GM21737 (cell line): ENCODE data around the gene DYNLL1.
"Not testable (repeated sequence)": the region's sequence is repeated elsewhere in the genome, so short reads cannot be mapped to it uniquely, and the experiment has no call there.

ENCODE experiments used
- ATAC-seq: cut with Tn5 transposase; IDR thresholded peaks from one replicate; pipeline ENCODE4 v1.9.1; 2021; ENCODE audit warnings: mild to moderate bottlenecking, moderate library complexity; ENCODE audit not compliant: unreplicated experiment

The DYNLL1 gene

DNA sequence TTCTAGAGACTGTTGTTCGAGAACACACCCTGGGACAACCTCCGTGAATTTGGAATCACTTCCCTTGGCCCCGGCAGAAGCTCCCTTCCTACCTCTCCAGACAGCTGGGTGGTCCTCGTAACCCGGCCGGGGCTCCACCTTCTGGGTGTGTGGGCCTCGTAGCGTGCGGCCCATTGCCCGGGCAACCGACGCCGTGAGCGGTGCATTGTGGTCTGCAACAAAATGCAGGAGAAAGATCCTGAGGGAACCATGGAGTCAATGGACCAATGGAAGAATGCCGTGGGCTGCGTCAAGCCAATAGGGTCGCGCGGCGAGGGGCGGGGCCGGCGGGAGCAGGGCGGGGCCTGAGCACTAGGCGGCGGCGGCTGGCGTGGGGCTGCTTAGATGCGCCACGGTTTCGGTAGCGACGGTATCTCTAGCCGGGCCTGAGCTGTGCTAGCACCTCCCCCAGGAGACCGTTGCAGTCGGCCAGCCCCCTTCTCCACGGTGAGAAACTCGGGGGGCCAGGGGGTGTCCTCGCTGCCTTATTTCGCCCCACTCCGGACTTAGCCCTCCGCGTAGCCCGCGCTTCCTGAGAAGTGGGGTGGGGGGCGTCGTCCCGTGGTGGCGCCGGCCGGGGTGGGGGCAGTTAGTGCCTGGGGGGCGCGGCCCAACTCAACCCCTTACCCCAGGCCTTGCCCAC lies at the start of gene DYNLL1:
Gene DYNLL1 (plus strand): TSS at position 383 of the 682 bp plus-strand sequence. CDS start 309 bp downstream, outside the sequence.
- peak; percentile 94 for ATAC-seq

DNA sequence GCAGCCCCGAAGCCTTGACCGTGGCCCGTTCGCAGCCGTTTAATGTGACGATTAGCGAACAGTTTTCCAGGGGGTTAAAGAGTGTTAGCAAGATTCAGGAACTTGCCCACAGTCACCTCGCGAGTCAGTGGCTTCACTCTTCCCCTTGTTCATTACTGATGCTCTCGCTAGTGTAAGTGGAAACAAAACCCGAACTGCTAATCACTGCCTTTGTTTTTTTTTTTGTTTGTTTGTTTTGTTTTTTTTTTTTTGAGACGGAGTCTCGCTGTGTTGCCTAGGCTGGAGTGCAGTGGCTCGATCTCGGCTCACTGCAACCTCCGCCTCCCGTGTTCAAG lies 49.1 kb upstream of the DYNLL1 start:
- peak; percentile 6 for ATAC-seq

GRCh38 chr12:120447992-120448391 lies 47.9 kb upstream of the DYNLL1 start:
- ATAC-seq: no peak

- ATAC-seq: not testable (repeated sequence)
Measured at GRCh38 chr12:120452524-120452923, 43.4 kb upstream of the DYNLL1 start.

- ATAC-seq: no peak
Measured at GRCh38 chr12:120453060-120453750, 42.7 kb upstream of the DYNLL1 start.

- no peak for ATAC-seq
Measured at GRCh38 chr12:120453977-120454376, 41.9 kb upstream of the DYNLL1 start.

GRCh38 chr12:120455302-120455701 lies 40.6 kb upstream of the DYNLL1 start:
- no peak for ATAC-seq

DNA sequence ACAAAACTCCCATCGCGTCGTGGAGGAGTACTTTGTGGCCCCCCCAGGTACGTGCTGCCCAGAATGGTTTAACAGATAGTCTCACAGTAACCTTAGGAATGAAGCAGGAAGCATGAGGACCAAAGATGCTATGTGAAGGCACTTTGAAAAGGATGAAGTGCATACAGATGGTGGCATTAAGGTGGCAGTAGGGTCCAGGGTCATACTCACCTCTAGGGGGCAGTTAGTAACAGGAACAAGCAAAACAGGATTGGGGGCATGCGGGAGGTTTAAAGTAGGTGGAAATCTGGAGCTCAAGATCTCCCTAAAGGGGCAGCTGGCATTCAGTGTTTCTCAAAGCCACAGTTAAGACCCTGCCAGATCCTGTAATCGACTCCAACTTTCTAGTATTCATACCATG lies 38.8 kb upstream of the DYNLL1 start:
- no peak for ATAC-seq

GRCh38 chr12:120460157-120460556 lies 35.8 kb upstream of the DYNLL1 start:
- ATAC-seq: no peak

GRCh38 chr12:120462099-120462640 lies 33.7 kb upstream of the DYNLL1 start:
- ATAC-seq: no peak

DNA sequence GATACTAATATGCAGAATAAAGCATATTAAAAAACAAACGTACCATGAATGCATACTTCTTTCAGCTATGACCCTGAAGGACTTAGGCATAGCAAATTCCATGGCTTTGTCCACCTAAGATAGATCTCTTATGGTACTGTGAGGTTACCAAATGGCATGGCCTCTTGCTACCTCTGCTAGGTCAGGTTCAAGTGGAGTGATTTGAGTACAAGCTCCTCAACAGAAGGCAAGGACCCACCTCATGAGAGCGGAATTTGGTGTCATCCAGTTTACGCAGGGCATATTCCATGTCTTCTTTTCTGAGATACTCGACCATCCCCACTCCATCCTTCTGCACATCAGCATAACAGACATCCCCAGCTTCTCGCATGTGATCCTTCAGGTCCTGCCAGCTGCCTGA lies 32.2 kb upstream of the DYNLL1 start:
- no peak for ATAC-seq

- ATAC-seq: no peak
Measured at GRCh38 chr12:120465756-120466155, 30.2 kb upstream of the DYNLL1 start.

- no peak for ATAC-seq
Measured at GRCh38 chr12:120466560-120467315, 29.2 kb upstream of the DYNLL1 start.

DNA sequence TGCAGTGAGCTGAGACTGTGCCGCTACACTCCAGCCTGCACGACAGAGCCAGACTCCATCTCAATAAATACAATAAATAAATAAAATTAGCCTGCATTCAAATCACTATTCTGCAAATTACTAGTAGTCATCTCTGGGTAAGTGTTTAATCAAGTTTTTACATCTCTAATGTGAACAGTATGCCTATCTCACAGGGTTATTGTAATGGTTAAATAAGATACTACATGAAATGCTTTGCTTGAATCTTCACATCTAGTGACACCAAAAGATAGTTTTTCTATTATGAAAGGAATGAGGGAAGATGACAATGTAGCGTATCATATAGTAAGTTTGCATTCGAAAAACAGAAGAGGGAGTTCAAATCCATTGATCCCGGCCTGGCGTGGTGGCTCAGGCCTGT lies 28.5 kb upstream of the DYNLL1 start:
- no peak for ATAC-seq

GRCh38 chr12:120468325-120468820 lies 27.5 kb upstream of the DYNLL1 start:
- no peak for ATAC-seq

DNA sequence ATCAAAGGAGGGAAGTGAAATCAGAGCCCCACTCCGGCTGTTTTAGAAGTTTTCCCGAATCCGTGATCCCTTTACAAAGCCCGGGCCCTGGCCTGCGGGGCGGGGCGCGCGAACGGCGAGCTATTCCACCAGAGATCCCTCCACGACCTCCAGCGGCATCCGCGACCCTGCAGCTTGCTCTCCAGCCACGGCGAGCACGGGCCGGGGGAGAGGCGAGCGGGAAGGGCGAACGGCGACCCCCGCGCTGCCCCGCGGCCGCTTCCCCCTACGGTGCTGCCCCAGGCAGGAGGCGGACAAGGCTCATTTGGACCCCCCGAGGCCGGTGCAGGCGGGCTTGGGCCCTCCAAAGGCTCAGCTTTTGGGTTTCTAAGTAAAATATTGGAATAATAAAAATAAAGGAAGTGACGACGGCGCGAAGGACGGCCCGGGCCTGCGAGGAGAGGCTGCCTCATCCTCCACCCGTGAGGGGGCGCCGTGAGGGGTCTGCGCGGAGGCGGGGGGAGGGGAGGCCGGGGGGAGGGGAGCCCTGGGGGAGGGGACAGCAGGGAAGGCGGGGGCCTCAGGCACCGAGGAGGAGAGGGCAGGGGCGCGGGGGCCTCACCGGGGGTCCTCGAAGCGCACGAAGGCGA lies 27.0 kb upstream of the DYNLL1 start:
- ATAC-seq: peak; percentile 17

DNA sequence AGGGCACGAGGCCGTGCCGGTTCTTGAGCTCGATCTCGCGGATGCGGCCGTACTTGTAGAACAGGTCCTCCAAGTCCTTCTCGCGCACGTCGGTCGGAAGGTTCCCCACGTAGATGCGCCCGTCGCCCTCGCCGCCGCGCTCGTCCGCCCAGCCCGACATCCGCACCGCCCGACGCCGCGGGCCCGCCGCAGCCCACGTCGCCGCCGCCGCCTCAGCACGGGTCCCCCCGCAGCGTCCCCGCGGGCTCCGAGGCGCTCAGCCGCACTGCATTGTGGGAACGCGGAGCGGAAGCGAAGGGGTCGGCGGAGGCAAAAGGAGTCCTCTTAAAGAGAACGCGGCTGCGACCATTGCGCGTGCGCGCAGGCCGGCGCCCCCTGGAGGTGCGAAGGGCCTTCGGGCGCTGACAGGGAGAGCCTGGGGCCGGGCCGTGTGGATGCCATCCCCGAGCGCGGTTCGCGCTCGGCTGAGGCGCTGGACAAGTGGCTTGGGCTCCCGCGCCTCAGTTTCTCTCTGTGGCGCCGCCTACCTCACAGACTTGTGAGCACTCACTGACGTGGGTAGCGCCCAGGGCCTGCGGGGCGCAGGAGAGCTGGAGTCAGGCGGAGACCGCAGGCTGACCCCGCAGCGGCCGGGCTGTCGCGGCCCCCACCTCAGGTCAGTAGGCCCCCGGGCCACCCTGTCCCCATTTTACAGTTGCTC lies 26.3 kb upstream of the DYNLL1 start, which contains the start of gene SRSF9:
Gene SRSF9 (minus strand): TSS at position 299 of the 700 bp plus-strand sequence. CDS start 139 bp downstream, at position 160.
- peak; percentile 83 for ATAC-seq

GRCh38 chr12:120470150-120470784 lies 25.6 kb upstream of the DYNLL1 start:
- peak; percentile 15 for ATAC-seq

DNA sequence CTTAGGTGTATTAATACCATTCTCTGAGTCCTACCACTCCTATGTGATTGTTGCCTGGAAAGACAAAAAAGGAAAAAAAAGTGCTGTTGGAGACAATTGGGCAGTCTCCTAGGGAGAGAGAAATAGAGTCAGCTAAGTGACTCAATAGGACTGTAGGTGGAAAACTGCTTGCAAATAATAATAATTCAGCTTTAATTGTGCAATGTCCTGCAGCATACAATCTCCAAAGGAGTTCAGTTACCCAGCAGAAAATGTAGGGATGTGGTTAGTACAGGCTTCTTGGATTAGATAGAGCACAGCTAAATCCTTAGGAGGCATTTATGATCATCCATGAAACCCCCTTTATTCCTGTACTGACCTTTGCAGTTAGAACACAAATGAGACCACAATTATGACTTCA lies 23.4 kb upstream of the DYNLL1 start:
- ATAC-seq: no peak
